SH-SY5Y (cell line): ENCODE results near the gene ZNF358.

Experiments used
- GATA2 ChIP-seq: IDR thresholded peaks from 2 replicates; pipeline ENCODE4 v1.6.1; 2011; ENCODE audit warnings: mild to moderate bottlenecking, low read depth, low read length
- GATA3 ChIP-seq: IDR thresholded peaks from 2 replicates; pipeline ENCODE4 v1.6.1; 2011; ENCODE audit warnings: low read depth, mild to moderate bottlenecking, low read length, moderate library complexity

DNA sequence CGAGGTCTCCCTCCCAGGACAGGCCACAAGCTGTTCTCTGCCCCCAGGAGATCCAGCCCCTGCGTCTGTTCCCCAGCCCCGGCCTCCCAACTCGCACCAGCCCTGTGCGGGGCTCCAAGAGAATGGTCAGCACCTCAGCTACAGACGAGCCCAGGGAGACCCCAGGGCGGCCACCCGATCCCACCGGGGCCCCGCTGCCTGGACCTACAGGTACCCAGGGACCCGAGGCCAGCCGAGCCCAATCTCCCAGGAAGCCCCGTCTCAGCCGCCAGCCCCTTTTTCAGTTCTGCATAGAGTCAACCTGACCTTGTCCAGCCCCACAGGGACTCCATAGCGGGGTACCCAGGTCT, 25.5 kb downstream of the ZNF358 start:
- no peak for TF ChIP-seq GATA2
- TF ChIP-seq GATA3: no peak
